Measurements from ENCODE around the gene PGLYRP3. TPM values are rescaled to one million over a fixed set of nuclear protein-coding genes. Genes with fewer than 3 reads are reported as not detected.
A peak's percentile ranks its signal among the peaks of the same experiment; 100 is the strongest.
"Not testable (repeated sequence)": the region's sequence is repeated elsewhere in the genome, so short reads cannot be mapped to it uniquely, and the experiment has no call there.

The PGLYRP3 gene
- total RNA-seq, 4 donors from 2014 or later: 34.2 to 72.1 (median 55.3) TPM

DNA sequence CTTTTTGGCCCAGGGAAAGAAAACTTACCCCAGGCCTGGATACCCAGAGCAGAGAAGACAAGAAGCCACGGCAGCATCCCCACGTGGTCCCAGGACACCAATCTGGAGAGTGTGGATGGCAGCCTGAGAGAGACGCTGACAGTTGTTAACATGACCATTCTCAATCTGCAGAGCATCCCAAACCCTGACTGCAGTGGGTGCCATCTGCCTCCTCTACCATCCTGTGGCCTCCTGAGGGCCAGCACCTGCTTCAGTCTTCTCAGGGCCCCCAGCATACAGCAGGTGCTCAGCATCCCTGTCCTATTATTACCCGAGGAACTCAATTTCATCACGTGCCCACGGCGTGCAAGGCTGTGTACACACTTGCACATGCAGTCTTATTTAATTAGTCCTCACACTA is 35.1 kb upstream of the PGLYRP3 start:
- WGBS: 41% methylated on average over 5 of the region's 7 CpGs
- H3K4me1 ChIP-seq: peaks cover 34% of the 10 kb centered on the region

DNA sequence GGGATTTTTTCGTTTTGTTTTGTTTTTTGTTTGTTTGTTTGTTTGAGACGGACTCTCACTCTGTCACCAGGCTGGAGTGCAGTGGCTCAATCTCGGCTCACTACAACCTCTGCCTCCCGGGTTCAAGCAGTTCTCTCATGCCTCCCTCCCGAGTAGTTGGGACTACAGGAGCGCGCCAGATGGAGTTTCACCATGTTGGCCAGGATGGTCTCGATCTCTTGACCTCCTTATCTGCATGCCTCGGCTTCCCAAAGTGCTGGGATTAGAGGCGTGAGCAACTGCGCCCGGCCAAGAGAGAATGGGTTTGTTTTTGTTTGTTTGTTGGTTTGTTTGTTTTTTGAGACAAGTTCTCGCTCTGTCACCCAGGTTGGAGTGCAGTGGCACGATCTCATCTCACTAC is 34.3 kb upstream of the PGLYRP3 start:
- H3K27ac ChIP-seq, H3K4me3 ChIP-seq, H3K36me3 ChIP-seq, H3K9me3 ChIP-seq: not testable (repeated sequence)
- Histone ChIP-seq H3K27me3 (peaks cover 24% of the 10 kb centered on the region), H3K4me1 (peaks cover 42% of the 10 kb centered on the region)
- WGBS: 76% methylated on average over 14 of the region's 14 CpGs
- DNase-seq (ENCODE audit: low spot score in 2 of 2): peak in 1 of 2 donors; percentile 57

More for the DNA sequence above, 35.1 kb upstream of the PGLYRP3 start:
- peak in 1 of 2 donors; percentile 41 for DNase-seq (ENCODE audit: low spot score in 2 of 2)
- H3K9me3 ChIP-seq: no peaks in the 10 kb centered on the region
- H3K4me3 ChIP-seq: no peak overlapping the region
- H3K27me3 ChIP-seq: peaks cover 24% of the 10 kb centered on the region
- H3K27ac ChIP-seq: no peak overlapping the region
- TF ChIP-seq POLR2AphosphoS5 (IDR thresholded peaks at IDR 0.05): no peak
- TF ChIP-seq EP300 (IDR thresholded peaks at IDR 0.05): no peak
- TF ChIP-seq POLR2A (IDR thresholded peaks at IDR 0.05): no peak
- TF ChIP-seq, protein P1, sequence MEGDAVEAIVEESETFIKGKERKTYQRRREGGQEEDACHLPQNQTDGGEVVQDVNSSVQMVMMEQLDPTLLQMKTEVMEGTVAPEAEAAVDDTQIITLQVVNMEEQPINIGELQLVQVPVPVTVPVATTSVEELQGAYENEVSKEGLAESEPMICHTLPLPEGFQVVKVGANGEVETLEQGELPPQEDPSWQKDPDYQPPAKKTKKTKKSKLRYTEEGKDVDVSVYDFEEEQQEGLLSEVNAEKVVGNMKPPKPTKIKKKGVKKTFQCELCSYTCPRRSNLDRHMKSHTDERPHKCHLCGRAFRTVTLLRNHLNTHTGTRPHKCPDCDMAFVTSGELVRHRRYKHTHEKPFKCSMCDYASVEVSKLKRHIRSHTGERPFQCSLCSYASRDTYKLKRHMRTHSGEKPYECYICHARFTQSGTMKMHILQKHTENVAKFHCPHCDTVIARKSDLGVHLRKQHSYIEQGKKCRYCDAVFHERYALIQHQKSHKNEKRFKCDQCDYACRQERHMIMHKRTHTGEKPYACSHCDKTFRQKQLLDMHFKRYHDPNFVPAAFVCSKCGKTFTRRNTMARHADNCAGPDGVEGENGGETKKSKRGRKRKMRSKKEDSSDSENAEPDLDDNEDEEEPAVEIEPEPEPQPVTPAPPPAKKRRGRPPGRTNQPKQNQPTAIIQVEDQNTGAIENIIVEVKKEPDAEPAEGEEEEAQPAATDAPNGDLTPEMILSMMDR (IDR thresholded peaks at IDR 0.05): no peak
- no peaks in the 10 kb centered on the region for H3K36me3 ChIP-seq

DNA sequence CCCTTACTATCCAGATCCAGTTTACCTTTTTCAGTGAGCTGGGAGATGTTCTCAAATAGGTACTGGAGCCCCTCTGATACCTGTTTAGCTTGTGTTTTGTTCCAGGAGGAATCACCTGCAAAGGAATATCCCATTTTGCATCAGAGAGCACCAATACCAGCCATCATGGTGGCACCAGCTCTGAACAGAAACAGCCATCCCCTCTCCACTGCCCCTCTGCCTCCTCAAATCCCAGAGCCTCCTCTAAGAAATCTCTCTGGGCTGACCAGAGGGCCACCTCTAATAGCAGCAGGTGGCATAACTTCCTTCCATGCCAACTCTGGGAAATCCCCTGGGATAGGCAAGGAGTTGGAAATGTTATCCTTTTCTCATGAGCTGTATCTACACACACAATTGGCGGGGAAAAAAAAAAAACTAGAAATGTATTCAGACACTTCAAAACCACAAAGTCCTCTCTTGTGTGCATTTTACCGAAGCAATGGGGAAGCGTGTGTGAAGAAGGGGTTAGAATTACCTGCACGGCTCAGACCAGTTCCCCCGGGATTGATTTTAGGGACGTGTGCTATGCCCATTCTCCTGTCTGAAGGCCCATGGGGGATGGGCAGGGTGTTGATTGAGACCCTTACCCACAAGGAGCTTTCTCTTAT is 33.4 kb upstream of the PGLYRP3 start:
- peaks cover 42% of the 10 kb centered on the region for H3K4me1 ChIP-seq

DNA sequence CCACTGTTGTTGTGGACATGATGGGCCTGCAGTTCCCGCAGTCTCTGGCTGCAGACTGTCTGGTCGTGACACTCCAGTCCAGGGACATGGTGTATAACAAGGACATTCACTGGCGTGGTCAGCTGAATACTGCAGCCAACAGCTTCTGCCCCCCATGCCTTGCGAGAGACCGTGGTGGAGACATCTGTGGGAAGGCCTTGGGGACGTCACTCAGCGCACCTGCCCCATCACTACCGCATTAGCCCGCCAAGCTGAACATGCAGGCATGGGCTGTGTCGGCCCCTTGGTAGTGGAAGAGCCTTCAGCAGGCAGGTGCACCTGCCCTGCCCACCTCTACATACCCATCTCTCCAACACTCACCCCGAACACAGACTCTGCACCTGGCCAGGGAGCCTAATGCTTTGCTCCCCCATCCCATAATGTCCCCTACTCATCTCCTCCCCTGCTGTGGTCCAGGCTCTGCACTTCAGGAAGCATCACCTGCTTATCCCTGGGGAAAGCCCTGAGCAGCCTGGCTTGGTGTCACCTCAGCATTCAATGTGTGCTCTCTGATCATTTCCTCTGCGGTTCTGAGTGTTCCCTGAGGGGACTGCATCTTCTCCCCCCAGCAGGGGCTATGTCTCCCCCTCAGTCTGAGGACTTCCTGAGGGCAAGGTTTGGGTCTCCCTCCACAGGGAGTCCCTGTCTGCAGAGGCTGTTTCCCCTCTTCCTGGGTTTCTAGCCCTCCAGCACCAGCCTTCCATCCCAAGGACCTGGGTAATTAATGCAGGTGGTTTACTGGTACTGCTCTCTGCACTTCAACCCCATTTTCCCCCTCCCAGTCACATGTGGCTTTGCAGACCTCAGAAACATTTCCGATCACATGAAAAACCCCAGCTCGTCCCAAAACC is 32.7 kb upstream of the PGLYRP3 start:
- no peaks in the 10 kb centered on the region for H3K9me3 ChIP-seq
- H3K27ac ChIP-seq: no peak overlapping the region
- peak in 1 of 2 donors; percentile 58 for DNase-seq (ENCODE audit: low spot score in 2 of 2)
- TF ChIP-seq, protein P1 (IDR thresholded peaks at IDR 0.05): no peak
- TF ChIP-seq POLR2AphosphoS5 (IDR thresholded peaks at IDR 0.05): no peak
- TF ChIP-seq EP300 (IDR thresholded peaks at IDR 0.05): no peak
- TF ChIP-seq POLR2A (IDR thresholded peaks at IDR 0.05): no peak
- 86% methylated on average over 6 of the region's 14 CpGs for WGBS
- H3K4me3 ChIP-seq: no peak overlapping the region
- H3K36me3 ChIP-seq: no peaks in the 10 kb centered on the region
- peaks cover 42% of the 10 kb centered on the region for H3K4me1 ChIP-seq
- H3K27me3 ChIP-seq: peaks cover 21% of the 10 kb centered on the region

More for the DNA sequence above, 33.4 kb upstream of the PGLYRP3 start:
- H3K9me3 ChIP-seq: no peaks in the 10 kb centered on the region
- no peak for DNase-seq (ENCODE audit: low spot score in 2 of 2)
- H3K4me3 ChIP-seq: no peak overlapping the region
- H3K36me3 ChIP-seq: no peaks in the 10 kb centered on the region
- peaks cover 21% of the 10 kb centered on the region for H3K27me3 ChIP-seq
- TF ChIP-seq EP300 (IDR thresholded peaks at IDR 0.05) (no peak), POLR2A (IDR thresholded peaks at IDR 0.05) (no peak), POLR2AphosphoS5 (IDR thresholded peaks at IDR 0.05) (no peak)
- TF ChIP-seq, protein P1 (IDR thresholded peaks at IDR 0.05): no peak
- H3K27ac ChIP-seq: no peak overlapping the region
- WGBS: 54% methylated on average over 6 of the region's 6 CpGs

DNA sequence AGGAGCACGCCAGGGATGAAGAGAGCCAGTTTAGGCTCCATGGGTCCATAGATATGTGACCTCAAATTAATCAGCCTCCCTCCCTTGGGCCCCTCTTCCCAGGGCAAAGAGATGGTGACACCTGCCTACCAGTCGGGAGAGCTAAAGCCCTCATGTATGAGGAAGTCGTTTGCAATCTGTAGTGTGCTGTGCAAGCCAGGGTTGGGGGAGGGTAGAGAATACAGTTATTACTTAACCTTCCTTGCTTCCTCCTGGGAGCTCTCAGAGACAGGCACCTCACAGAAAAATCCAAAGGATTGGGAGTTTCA is 31.9 kb upstream of the PGLYRP3 start:
- Histone ChIP-seq H3K27ac (no peak overlapping the region), H3K9me3 (no peaks in the 10 kb centered on the region), H3K4me3 (no peak overlapping the region), H3K4me1 (peaks cover 35% of the 10 kb centered on the region), H3K36me3 (no peaks in the 10 kb centered on the region), H3K27me3 (peaks cover 16% of the 10 kb centered on the region)
- 31% methylated on average over 3 of the region's 3 CpGs for WGBS
- TF ChIP-seq POLR2AphosphoS5 (IDR thresholded peaks at IDR 0.05): no peak
- TF ChIP-seq POLR2A (IDR thresholded peaks at IDR 0.05): no peak
- TF ChIP-seq EP300 (IDR thresholded peaks at IDR 0.05): no peak
- TF ChIP-seq, protein P1 (IDR thresholded peaks at IDR 0.05): no peak
- peak in 1 of 2 donors; percentile 32 for DNase-seq (ENCODE audit: low spot score in 2 of 2)
